Endometrial microvascular endothelial cells (primary cell): ENCODE results near the gene ZNF778. TPM values are rescaled to one million over a fixed set of nuclear protein-coding genes. Genes with fewer than 3 reads are reported as not detected.
"Not testable (repeated sequence)": the region's sequence is repeated elsewhere in the genome, so short reads cannot be mapped to it uniquely, and the experiment has no call there.

Experiments
- in situ Hi-C: cut with HindIII; loops from 2 replicates; pipeline ENCODE4 v1.10.0; 2017; ENCODE audit warnings: low sequenced_read_pairs, low pct_unique_long_range_greater_than_20kb; ENCODE audit errors: inconsistent ontology term
- total RNA-seq: library from RNA; depleted of rRNA; stranded (reverse); fragments of >200 nt; gene quantifications from one replicate; pipeline ENCODE4 v1.2.3, GENCODE V29; 2015; ENCODE audit errors: inconsistent ontology term

Gene ZNF778
- total RNA-seq, 1 donor from 2014 or later, result 3.2 TPM

- in situ Hi-C loops, result no loop called here
Observed at GRCh38 chr16:89179148-89179484, 38.4 kb upstream of the ZNF778 start.

DNA sequence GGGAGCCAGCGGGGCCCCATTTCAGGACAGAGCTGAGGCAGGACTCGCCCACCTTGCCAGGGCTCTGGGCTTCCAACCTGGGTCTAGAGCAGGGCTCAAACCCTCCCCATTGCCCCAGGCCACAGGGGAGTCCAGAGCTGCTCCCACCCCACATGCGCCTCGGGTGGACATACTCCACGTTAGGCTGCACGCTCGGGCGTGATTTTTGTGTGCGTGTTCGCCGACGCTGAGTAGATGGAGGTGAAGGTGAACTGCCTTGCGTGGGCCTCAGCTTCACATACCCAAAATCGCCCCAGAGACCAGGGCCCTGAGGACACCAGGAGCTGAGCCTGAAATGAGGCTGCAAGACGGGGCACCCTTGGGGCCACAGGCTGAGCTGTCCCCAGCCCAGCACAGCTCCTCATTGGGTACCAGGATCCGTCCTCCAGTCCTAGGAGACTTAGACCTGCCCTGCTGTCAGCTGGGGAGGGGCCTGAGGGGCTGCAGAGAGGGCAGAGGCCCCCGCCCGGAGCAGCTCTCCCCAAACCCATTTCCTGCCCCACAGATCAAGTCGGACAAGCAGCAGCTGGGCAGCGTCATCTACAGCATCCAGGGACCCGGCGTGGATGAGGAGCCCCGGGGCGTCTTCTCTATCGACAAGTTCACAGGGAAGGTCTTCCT is 37.7 kb upstream of the ZNF778 start:
- in situ Hi-C loops, result no loop called here

DNA sequence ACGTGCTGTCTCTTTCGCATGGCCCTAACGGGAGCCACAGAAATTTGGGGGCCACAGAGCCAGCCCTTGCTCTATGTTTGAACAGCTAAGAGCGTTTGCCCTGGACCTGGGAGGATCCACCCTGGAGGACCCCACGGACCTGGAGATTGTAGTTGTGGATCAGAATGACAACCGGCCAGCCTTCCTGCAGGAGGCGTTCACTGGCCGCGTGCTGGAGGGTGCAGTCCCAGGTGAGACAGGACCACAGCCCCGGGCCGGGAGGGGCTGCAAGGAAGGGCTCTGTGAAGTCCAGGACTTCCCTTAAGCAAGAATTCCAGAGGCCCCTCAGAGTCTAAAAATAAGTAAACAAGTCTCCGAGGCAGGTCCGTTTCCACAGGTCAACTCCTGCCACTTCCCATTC is 34.0 kb upstream of the ZNF778 start:
- in situ Hi-C loops, result no loop called here

- in situ Hi-C loops, result no loop called here
Observed at GRCh38 chr16:89183975-89184676, 33.4 kb upstream of the ZNF778 start.

DNA sequence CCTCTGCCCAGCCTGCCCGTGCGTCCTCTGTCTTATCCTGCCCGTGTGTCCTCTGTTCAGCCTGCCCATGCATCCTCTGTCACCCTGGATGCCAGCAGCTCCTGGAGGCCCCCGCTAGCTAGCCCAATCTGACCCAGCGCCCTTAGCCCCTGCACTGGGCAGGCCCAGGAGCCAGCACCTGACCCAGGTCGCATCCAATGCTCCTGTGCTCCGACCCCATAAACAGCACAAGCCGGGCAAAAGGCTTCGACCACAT is 32.9 kb upstream of the ZNF778 start:
- in situ Hi-C loops, result no loop called here

DNA sequence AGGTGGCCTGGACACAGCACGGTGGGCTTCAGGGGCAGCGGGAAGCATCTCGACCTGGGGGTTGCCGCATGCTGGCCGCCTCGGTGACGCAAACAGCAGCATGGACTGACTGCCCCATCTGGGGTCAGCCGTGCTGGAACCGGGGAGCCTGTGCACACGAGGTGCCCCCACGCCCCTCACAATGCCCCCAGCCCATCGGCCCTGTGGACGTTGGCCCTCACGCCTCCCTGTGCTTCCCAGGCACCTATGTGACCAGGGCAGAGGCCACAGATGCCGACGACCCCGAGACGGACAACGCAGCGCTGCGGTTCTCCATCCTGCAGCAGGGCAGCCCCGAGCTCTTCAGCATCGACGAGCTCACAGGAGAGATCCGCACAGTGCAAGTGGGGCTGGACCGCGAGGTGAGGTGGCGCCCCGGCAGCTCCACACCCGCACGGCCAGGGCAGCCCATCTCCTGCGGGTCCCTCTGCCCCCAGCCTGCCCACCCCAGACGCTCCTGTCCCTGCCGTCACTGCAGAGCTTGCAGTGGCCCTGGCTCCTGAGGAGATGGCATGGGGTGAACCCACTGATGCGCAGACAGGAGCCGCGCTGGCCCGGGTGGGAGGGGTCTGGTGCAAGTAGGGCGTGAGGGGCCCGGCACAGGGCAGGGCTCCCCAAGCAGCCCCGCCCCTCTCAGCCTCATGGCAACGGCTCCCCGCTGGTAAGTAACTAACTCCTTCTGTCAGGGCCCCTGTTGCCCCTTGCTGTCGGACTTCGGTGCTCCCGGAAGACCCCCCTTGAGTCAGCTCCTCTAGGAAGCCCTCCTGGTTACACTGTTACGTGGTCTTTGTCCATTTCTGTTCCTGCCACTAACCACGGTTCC is 32.3 kb upstream of the ZNF778 start:
- in situ Hi-C loops, result no loop called here

- in situ Hi-C loops, result not testable (repeated sequence)
Observed at GRCh38 chr16:89185887-89186592, 31.5 kb upstream of the ZNF778 start.

- in situ Hi-C loops, result not testable (repeated sequence)
Observed at GRCh38 chr16:89186593-89187031, 30.9 kb upstream of the ZNF778 start.

GRCh38 chr16:89187032-89187769 is 30.3 kb upstream of the ZNF778 start:
- in situ Hi-C loops, result no loop called here

GRCh38 chr16:89187770-89188392 is 29.6 kb upstream of the ZNF778 start:
- in situ Hi-C loops, result no loop called here

GRCh38 chr16:89188471-89189357 is 28.8 kb upstream of the ZNF778 start:
- in situ Hi-C loops, result not testable (repeated sequence)

DNA sequence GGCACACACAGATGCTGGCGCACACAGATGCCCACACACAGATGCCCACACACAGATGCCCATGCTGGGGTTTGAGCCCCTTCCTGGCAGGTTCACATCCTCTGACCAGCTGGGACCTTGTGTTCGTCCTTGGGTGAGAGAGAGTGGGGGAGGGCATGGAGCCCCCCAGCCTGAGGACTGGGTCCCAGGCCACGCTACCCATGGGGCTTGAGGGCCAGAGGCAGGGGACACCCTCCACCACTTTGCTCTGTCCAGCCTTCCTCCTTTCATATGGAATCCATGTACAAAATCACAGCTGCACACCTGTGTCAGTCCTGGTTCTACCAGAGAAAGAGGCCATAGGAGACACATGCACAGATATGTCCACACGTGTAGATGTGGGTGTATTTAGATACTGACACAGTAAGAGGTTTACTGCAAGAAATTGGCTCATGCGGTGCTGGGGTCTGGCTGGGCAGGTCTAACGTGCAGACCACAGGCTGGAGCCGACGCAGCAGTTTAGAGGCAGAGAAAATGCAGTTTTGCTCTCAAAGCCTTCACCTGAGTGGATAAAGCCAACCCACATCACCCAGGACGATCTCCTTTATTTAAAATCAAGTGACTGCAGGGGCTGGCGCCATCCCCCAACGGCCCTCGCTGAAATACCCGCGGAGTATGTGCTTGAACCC is 28.0 kb upstream of the ZNF778 start:
- in situ Hi-C loops, result no loop called here

- in situ Hi-C loops, result no loop called here
Observed at GRCh38 chr16:89190150-89190958, 27.1 kb upstream of the ZNF778 start.

DNA sequence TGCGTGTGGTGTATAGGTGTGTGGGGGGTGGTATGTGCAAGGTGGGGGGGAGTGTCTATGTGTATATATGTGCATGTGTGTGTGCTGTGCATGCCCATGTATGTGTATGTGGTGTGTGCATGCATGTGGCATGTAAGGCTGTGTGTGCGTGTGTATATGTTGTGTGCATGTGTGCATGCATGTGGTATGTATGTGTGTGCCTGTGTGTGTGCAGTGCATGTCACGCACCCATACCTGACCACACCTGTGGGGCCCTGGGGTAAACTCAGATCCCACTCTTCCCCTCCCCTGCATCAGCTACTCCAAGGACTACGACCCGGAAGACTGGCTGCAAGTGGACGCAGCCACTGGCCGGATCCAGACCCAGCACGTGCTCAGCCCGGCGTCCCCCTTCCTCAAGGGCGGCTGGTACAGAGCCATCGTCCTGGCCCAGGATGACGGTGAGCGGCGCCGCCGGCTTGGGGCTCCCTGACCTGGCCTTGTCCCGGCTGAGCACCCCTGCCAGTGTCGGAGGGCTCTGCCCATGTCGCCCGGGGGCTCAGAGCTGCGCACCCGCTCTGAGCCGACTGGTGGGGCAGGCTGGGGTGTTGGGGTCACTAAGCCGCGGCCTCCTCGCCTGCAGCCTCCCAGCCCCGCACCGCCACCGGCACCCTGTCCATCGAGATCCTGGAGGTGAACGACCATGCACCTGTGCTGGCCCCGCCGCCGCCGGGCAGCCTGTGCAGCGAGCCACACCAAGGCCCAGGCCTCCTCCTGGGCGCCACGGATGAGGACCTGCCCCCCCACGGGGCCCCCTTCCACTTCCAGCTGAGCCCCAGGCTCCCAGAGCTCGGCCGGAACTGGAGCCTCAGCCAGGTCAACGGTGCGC is 26.2 kb upstream of the ZNF778 start:
- in situ Hi-C loops, result no loop called here

- in situ Hi-C loops, result no loop called here
Observed at GRCh38 chr16:89191901-89192185, 25.7 kb upstream of the ZNF778 start.
